ENCODE data around the gene DHX40.

- TF ChIP-seq CTCF (IDR thresholded peaks at IDR 0.05; ENCODE audit: low read depth, low read length) (no peak), MYC (IDR thresholded peaks at IDR 0.05; ENCODE audit: low read depth, low read length) (no peak), POLR2A (IDR thresholded peaks at IDR 0.05; ENCODE audit: extremely low read depth, insufficient read length) (no peak)
These were observed 14.7 kb upstream of the DHX40 start for GRCh38 chr17:59550703-59551102.

All from NB4 (cell line).